HG03457 (cell line): ENCODE data around the gene EEF1AKMT3.
"Not testable (repeated sequence)": the region's sequence is repeated elsewhere in the genome, so short reads cannot be mapped to it uniquely, and the experiment has no call there.

Source experiments
- ATAC-seq: cut with Tn5 transposase; IDR thresholded peaks from one replicate; pipeline ENCODE4 v1.9.1; 2021; ENCODE audit warnings: moderate number of reproducible peaks; ENCODE audit not compliant: unreplicated experiment

Gene EEF1AKMT3

GRCh38 chr12:57815177-57816000 lies 43.0 kb downstream of the EEF1AKMT3 start:
- ATAC-seq: no peak

GRCh38 chr12:57816001-57816854 lies 43.8 kb downstream of the EEF1AKMT3 start:
- ATAC-seq: no peak

- no peak for ATAC-seq
Observed at GRCh38 chr12:57816855-57817151, 44.4 kb downstream of the EEF1AKMT3 start.

- ATAC-seq: no peak
Observed at GRCh38 chr12:57817261-57817989, 45.0 kb downstream of the EEF1AKMT3 start.

GRCh38 chr12:57817990-57818331 lies 45.5 kb downstream of the EEF1AKMT3 start:
- not testable (repeated sequence) for ATAC-seq

GRCh38 chr12:57820119-57820518 lies 47.7 kb downstream of the EEF1AKMT3 start:
- ATAC-seq: not testable (repeated sequence)

- ATAC-seq: not testable (repeated sequence)
Observed at GRCh38 chr12:57821015-57821414, 48.6 kb downstream of the EEF1AKMT3 start.

GRCh38 chr12:57821474-57822214 lies 49.2 kb downstream of the EEF1AKMT3 start:
- no peak for ATAC-seq

- no peak for ATAC-seq
Observed at GRCh38 chr12:57822392-57823130, 50.1 kb downstream of the EEF1AKMT3 start.

GRCh38 chr12:57823131-57823907 lies 50.9 kb downstream of the EEF1AKMT3 start:
- no peak for ATAC-seq

GRCh38 chr12:57823908-57824640 lies 51.7 kb downstream of the EEF1AKMT3 start:
- ATAC-seq: no peak

GRCh38 chr12:57825451-57825850 lies 53.0 kb downstream of the EEF1AKMT3 start:
- no peak for ATAC-seq

GRCh38 chr12:57826400-57826799 lies 54.0 kb downstream of the EEF1AKMT3 start:
- ATAC-seq: no peak

- no peak for ATAC-seq
Observed at GRCh38 chr12:57826966-57827365, 54.6 kb downstream of the EEF1AKMT3 start.

- no peak for ATAC-seq
Observed at GRCh38 chr12:57829025-57829777, 56.8 kb downstream of the EEF1AKMT3 start.

- no peak for ATAC-seq
Observed at GRCh38 chr12:57830393-57830792, 58.0 kb downstream of the EEF1AKMT3 start.
